GM21515 (cell line): Measurements from ENCODE around the gene MTHFD2.
"Not testable (repeated sequence)": the region's sequence is repeated elsewhere in the genome, so short reads cannot be mapped to it uniquely, and the experiment has no call there.

Source experiments
- ATAC-seq: cut with Tn5 transposase; IDR thresholded peaks from one replicate; pipeline ENCODE4 v1.9.1; 2021; ENCODE audit not compliant: unreplicated experiment

Gene MTHFD2

DNA sequence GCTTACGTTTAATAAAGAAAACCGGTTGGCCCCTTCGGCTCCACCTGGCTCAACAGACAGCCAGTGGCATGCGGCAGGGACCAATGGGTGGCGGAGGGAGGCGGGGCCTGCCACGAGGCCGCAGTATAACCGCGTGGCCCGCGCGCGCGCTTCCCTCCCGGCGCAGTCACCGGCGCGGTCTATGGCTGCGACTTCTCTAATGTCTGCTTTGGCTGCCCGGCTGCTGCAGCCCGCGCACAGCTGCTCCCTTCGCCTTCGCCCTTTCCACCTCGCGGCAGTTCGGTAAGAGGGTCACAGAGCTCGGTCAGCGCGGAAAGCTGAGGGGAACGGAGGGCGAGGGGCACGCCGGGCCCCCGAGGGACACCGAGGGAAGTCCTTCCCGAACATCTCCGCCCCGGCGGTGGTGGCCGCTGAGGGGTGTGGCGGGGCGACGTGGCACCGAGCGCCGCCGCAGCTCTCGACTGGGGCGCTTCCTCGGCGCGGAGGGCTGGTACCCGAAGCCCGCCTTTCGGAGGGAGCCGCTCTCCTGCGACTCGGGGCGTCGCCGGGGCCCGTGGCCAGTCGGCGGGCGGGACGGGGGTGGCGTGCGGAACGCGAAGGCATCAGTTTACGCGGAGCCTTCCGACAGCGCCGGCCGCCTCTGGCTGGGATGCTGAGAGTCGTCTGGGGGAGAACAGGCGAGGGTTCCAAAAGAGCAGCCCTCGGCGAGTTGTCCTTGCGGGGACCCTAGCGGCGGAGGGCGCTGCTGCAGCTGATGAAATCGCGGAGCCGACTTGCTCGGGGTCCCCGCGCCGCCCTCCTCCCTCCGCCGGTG, at the start of gene MTHFD2:
Gene MTHFD2 (plus strand): TSS at position 155 of the 814 bp plus-strand sequence. CDS start 27 bp downstream, at position 182.
- ATAC-seq = peak; percentile 88

DNA sequence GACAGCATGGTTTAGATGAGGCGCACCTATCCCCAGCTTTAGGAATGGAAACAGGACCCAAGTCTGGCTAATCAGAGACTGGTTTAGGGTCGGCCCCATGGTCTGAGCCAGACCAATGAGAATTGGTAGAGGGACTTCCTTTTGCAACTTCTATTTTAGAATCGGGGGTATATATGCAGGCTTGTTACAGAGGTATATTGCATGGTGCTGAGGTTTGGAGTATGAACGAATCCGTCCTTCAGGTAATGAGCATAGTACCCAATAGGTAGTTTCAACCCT, 49.2 kb upstream of the MTHFD2 start:
- ATAC-seq = no peak

DNA sequence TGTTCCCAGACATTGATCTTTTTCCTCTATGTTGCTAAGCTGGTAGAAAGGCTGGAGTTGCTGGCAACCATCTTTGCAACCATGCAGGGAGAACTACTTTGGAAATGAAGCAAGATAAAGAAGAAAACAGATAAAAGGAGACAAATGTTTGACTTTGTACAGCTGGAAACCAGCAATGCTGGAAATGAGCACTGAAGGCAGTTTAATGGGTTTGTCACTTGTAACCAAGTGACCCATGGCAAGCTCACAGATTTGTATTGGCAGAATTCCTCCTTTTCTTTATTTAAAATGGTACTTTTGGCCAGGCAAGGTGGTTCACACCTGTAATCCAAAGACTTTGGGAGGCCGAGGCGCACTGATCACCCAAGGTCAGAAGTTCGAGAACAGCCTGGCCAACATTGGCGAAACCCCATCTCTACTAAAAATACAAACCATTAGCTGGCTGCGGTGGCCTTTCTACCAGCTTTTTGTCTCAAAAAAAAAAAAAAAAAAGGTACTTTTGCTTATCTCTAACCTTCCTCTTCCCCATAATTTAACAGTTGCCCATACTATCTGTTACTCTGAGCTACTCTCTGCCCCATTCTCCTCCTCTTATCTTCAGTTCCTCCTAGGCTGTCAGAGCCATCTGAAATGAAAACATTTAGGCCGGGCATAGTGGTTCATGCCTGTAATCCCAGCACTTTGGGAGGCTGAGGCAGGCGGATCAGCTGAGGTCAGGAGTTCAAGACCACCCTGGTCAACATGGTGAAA, 48.7 kb upstream of the MTHFD2 start:
- ATAC-seq = no peak

DNA sequence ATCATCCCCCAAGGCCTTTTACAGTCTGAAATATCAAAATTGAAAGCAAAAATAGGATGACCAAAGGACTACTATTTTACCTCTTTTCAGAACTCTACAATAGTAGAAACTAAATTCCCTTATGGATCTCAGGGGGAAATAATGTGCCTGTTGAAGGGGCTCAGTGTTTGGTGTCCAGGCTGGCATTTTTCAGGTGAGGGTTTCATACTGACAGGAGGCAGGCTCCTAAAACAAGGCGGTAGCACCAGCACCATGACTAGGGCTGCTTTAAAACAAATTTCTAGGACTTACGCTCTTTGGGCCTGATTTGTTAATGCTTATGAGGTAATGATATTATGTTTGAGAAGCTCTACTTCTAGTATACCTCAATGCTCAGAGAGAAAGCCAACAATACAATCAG, 45.5 kb upstream of the MTHFD2 start:
- ATAC-seq = no peak

DNA sequence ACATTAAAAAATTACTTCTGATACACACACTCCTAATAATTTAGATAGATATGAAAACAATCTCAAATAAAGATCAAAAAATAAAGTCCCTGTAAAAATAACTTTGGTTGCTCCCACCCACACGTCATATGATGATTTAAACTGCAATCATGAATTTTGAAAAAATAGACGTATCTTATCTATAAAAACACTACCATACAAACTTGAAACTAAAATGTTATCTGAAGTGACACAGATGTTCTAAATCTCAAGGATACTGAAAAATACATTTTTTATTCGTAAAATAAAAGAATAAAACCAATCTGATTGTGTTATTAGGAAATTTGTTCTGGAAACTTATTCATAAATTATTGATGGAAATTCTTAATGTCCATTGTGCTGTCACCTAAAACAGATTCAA, 42.6 kb upstream of the MTHFD2 start:
- no peak for ATAC-seq

DNA sequence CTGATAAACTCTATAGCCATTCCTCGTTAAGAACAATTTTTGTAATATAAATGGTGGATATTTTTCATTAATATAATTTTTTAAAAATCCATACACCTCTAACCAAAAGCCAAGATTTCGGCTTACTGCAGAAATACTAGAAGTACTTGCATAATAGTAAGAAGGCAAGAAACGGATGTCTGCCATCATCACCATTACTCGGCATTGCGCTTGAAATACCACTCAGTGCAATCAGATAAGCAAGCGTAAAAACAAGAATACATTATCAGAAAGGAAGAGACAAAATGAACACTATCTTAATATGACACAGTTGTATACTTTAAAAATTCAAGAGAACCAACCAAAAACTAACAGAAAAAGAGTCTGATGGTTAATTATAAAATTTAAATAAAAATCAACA, 35.5 kb upstream of the MTHFD2 start:
- ATAC-seq = no peak

DNA sequence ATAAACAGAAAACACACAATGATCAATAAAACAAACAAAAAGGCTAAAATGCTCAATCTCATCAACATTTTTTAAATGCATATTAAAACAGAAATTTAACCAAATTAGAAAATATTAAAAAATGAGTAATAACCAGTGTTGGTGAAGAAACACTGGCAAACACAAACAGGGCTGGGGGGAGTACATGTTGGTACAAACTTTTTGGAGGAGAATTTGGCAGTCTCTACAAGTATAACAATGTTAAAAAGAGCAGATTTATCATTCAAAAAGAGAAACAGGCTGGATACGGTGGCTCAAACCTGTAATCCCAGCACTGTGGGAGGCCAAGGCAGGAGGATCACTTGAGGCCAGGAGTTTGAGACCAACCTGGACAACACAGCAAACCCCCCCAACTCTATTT, 33.7 kb upstream of the MTHFD2 start:
- no peak for ATAC-seq

DNA sequence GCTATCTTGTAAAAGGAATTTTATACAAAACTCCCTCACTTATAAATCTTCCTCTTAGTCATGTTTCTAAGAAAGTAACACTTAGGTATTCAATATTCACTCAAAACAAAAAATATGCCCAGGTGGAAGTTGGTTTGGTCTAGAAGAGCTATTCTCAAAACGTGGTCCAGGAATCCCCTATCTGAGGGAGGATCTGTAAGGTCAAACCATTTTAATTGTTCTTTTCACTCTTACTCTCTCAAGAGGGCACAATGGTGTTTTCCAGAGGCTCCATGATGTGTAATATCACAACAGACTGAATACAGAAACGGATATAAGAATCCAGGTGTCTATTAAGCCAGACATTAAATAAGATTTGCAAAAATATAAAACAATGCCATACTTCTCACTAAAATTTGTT, 29.7 kb upstream of the MTHFD2 start:
- ATAC-seq = no peak

DNA sequence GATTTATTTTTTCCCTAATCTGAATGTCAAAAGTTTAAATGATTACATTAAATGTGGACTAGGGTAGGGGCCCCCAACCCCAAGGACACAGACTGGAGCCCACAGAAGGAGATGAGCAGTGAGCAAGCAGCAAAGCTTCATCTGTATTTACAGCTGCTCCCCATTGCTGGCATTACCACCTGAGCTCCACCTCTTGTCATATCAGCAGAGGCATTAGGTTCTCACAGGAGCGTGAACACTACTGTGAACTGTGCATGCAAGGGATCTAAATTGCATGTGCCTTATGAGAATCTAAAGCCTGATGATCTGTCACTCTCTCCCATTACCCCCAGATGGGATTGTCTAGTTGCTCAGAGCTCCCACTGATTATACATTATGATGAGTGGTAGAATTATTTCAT, 23.5 kb upstream of the MTHFD2 start:
- ATAC-seq = no peak

DNA sequence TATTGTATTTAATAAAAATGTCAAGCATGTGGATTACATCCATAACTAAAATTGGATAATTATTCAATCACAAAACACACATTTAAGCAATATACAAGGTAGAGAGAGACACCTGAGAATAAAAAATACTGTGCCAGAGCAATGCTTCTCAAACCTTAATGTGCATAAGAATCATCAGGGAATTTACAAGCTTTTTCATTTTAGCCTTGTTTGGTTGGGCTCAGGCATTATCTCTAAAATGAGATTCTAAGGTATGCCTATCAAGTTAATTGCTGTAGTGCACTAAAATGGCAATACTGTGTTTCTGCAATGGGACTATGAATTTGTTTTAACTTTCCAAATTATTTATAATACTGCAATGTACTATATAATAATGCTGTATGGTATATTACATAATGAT, 20.7 kb upstream of the MTHFD2 start:
- ATAC-seq = no peak

DNA sequence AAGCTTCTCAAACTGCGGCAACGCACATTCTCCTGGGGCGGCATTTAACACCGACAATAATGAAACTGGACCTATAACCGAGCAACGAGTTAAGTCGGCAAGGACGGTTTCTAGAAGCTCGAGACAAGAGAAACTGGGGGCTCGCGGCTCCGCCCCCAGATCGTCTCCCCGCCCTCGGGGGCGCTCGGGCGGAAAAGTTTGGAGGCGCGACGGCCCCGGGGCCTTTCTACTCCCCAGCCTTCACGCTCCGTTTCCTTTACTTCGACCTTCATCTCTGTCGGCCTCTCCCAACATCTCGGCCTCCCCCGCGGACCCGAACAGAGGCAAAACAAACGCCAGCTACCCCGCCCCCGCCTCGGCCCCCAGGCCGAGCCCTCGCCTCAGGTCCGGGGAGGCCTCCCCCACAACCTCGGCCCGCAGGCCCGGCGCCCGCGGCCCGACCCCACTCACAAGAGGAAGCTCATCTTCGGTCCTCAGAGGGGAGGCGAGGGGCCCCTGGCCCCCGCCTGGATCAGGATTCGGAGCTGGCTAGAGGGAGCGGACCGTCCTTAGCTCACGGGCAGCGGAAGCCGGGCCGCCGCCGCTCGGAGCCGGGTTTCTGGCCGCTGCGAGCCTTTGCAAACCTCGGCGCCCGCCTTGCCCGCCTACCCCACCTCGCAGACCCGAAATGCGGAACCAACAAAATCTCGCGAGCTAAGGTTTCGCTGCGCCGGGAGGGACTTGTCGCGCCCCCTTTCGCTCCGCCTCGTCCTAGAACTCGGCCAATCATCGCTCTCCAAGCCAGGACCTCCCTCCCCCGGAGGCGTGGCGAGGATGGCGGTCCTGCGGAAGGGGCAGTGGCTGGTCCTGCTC, 20.0 kb upstream of the MTHFD2 start, which contains the start of gene MOB1A:
Gene MOB1A (minus strand): TSS at position 669 of the 852 bp plus-strand sequence. CDS start 205 bp downstream, at position 464.
- ATAC-seq = peak; percentile 82

DNA sequence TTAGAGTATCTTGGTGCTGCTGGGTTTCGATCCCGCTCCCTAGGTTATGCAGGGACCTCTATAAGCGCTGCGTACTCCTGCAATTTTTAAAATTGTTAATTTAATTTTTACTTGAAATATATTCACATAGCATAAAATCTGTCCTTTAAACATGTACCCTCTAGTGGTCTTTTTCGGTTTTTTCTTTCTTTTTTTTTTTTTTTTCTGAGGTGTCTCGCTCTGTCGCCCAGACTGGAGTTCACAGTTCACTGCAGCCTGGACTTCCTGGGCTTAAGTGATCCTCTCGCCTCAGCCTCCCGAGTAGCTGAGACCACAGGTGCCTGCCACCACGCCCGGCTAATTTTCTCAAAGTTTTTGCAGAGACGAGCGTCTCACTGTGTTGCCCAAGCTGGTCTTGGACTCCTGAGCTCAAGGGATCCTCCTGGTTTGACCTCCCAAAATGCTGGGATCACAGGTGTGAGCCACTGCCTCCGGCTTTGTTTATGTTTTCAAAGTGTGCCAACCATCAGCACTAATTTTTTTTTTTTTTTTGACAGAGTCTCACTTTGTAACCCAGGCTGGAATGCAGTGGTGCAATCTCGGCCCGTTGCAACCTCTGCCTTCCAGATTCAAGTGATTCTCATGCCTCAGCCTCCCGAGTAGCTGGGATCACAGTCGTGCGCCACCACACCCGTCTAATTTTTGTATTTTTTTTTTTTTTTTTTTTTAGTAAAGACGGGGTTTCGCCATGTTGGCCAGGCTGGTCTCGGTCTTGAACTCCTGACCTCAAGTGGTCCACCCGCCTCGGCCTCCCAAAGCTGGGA, 19.2 kb upstream of the MTHFD2 start:
- no peak for ATAC-seq

DNA sequence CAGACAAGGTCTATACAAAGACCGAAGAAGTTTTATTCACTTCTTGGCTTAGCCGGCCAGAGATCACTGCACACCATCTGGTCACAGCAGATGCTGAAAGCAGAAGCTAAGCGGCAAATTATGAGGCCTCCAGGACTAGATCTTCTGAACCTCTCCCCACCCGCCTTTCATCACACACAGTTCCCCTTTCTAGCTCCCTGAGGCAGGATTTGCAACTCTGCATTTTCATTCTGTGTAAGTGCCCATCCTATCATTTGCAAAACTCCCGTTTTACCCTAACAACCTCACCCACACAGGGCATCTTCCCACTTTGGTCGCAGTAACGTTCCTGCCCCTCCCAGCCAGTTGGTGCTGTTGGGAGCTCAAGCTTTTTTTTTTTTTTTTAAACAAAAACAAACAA, 16.7 kb upstream of the MTHFD2 start:
- ATAC-seq = peak; percentile 31

DNA sequence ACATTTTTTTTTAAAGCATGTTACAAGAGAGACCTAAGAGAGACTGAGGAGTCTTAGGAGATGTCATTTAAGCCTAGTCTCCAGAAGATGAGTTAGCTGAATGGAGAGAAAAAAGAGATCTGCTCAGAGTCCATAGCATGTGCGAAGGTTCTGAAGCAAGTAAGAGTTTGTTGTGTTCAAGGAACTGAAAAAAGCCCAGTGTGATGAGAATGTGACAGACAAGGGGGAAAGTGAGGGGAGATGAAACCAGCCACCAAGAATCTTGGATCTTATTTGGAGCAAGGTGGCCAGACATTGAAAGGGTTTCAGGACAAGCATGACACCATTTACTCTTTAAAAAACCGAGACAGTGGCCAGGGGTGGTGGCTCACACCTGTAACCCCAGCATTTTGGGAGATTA, 14.5 kb upstream of the MTHFD2 start:
- no peak for ATAC-seq

DNA sequence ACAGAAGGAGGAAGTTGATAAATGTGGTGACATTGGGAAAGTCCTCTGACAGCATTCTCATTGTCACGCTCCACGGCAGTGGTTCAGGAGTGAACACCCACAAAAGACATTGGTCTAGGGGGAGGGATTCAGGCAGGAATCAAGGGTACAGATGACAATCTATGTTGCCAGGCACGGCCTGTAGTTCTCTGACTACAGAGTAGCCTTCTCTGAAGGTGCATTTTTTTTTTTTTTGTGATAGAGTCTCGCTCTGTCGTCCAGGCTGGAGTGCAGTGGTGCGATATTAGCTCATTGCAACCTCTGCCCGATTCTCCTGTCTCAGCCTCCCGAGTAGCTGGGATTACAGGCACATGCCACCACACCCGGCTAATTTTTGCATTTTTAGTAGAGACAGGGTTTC, 12.4 kb upstream of the MTHFD2 start:
- peak; percentile 69 for ATAC-seq

DNA sequence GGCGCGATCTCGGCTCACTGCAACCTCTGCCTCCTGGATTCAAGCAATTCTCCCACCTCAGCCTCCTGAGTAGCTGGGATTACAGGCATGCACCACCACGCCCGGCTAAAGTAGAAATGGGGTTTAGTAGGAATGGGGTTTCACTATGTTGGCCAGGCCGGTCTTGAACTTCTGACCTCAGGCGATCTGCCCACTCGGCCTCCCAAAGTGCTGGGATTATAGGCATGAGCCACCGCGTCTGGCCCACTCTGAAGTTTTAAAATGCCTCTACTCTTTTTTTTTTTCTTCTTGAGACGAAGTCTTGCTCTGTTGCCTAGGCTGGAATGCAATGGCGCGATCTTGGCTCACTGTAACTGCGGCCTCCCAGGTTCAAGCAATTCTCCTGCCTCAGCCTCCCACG, 11.7 kb upstream of the MTHFD2 start:
- ATAC-seq = not testable (repeated sequence)

DNA sequence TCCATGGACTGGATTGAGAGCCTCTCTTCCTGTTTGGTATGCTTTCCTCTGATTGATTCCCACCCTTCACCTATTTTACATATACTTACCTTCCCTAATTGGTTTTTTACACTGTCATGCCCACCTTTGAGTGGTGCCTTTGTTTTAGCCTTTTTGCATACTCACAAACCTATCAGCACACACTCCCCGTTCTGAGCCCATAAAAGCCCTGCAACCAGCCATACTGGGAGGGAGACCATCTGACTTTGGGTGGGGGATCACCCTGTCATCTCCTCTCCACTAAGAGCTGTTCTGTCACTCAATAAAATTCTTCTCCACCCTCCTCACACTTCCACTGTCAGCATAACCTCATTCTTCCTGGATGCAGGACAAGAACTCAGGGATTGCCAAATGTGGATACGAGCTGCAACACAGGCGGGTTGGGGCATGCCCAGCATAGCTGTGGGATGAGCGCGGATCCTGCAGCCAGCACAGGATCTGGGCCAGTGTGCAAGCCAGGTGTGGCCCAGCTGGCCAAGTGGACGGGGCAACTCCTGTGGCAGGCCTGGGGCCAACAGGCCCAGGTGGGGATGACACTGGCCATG, 10.3 kb upstream of the MTHFD2 start:
- ATAC-seq = no peak

DNA sequence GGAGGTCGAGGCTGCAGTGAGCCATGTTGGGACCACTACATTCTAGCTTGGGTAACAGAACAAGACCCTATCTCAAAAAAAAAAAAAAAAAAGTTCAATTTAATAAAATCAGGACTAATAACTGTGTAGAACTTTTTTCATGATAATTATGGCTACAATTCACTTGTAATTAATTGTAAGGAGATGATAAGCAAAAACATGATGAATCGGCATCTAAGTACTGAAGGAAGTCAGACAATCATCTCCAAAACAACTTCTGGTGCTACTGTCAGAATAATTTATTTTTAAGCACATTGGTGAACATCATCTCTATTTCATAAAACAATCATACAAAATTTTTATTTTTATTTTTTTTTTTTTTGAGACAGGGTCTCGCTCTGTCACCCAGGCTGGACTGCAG, 9.7 kb upstream of the MTHFD2 start:
- ATAC-seq = no peak

DNA sequence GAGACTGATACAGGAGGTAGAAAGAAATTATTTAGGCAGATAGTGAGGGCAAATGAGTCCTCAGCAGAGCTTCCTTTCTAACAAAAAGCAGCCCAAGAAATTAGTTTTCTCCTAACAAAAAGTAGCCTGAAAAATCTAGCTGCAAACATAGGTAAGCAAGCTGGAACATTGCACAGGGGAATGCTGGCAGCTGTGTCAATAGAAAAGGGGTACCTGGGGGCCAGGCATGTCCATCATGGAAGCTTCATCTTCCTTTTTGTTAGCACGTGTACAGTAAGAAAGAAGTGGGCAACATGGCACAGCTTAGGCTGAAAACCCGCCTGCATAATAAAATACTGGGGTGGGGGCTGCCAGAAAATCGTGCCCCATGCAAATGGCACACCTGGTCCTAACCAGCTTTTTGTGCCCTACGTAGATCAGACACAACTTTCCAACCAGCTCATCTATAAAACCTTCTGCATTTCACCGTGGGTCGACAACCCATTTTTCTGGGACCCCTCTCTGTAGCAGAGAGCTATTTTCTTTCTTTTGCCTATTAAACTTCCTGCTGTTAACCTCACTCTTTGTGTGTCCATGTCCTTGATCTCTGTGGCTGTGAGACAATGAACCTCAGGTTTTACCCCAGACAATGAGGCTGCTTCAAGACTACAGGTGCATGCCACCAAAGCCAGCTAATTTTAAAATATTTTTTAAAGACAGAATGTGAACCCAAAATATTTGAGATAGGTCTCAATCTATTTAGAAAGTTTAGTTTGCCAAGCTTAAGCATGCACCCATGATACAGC, 6.6 kb upstream of the MTHFD2 start:
- no peak for ATAC-seq

DNA sequence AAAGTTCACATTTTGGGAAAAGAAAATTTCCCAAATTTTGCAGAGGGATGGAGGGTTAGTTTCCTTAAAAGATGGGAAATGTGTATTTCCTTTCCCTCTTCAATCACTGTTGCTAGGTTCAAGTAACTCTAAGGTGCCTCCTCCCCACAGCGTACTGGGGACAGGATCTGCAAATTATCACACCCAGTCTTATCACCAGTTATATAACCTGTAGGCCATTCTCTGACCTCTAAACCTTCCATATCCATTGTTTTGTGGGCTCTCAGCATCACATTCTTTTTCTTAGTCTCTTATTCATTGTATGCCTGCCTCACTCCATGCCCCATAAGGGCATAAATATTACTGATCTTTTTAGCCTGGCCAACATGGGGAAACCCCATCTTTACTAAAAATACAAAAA, 3.6 kb upstream of the MTHFD2 start:
- no peak for ATAC-seq
